ENCODE data around the gene ARID1B.
A peak's percentile ranks its signal among the peaks of the same experiment; 100 is the strongest.

Gene ARID1B

DNA sequence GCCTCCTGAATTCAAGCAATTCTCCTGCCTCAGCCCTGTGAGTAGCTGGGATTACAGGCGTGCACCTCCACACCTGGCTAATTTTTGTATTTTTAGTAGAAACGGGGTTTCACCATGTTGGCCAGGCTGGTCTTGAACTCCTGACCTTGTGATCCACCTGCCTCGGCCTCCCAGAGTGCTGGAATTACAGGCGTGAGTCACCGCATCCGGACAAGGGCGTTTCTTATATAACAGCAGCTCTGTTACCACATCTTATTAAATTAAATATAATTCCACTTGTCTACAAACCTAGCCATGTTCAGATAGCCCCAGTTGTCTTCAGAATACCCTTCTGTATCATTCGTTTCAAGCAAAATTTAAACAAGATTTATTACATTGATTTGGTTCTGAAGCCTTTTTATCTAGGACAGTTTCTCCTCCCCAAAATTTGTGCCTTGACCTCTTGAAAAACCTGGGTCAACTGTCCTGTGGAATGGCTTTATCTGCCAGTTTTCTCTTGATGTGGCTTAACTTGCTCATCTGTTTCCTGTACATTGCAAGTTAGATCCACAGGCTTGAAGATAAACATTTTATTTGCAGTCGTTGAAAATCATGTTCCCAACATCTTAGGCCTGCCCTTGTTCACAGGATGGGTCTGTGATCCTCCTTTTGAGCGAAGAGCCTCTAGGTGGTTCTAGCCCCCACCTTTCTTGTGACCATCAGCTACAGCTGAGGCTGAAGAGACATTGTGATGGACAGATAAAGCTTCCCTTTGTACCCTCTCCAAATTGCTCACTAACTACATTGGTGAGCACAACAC lies 132.2 kb downstream of the ARID1B start:
- DNase-seq (ENCODE audit: low spot score), result no peak
- TF ChIP-seq, protein P1, sequence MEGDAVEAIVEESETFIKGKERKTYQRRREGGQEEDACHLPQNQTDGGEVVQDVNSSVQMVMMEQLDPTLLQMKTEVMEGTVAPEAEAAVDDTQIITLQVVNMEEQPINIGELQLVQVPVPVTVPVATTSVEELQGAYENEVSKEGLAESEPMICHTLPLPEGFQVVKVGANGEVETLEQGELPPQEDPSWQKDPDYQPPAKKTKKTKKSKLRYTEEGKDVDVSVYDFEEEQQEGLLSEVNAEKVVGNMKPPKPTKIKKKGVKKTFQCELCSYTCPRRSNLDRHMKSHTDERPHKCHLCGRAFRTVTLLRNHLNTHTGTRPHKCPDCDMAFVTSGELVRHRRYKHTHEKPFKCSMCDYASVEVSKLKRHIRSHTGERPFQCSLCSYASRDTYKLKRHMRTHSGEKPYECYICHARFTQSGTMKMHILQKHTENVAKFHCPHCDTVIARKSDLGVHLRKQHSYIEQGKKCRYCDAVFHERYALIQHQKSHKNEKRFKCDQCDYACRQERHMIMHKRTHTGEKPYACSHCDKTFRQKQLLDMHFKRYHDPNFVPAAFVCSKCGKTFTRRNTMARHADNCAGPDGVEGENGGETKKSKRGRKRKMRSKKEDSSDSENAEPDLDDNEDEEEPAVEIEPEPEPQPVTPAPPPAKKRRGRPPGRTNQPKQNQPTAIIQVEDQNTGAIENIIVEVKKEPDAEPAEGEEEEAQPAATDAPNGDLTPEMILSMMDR (IDR thresholded peaks at IDR 0.05; ENCODE audit: extremely low read depth, missing control alignments), result no peak

GRCh38 chr6:156910011-156910334 lies 132.8 kb downstream of the ARID1B start:
- TF ChIP-seq, protein P1 (IDR thresholded peaks at IDR 0.05; ENCODE audit: extremely low read depth, missing control alignments), result no peak
- DNase-seq (ENCODE audit: low spot score), result no peak

DNA sequence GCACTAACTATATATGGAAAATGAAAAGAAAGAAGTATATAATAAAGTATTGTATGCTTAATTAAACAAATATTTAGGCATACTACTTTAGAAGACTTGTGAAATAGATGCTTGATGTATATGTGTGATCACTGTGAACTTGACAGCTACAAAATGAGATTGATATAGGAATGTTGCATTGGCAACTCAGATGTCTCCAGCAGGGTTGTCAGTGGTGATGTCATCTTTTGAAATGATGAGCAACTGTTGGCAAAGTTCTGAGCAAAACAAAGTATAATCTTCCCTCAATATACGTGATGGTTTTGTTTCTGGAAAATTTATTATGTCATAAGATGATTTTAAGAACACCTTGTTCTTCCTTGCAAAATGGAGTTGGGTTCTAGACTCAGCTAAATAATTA lies 133.8 kb downstream of the ARID1B start:
- no peak for DNase-seq (ENCODE audit: low spot score)
- TF ChIP-seq, protein P1 (IDR thresholded peaks at IDR 0.05; ENCODE audit: extremely low read depth, missing control alignments), result no peak

DNA sequence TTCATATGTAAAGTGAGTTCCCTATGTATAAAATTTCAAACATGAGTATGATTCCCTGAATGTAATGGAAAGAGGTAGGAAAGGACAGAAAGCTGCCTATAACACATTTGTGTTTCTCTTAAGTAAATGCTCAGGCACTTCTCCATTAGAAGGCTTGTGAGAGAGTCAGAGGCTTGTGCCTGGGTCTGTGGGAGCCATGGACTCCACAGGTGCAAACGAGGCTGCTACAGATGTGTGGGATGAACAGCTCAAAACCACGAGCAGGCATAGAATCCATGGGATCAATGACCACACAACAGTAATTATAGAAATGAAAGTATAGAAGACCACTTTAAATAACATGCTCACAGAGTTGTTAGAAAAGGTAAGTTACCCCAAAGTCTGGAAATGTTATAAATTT lies 134.4 kb downstream of the ARID1B start:
- DNase-seq (ENCODE audit: low spot score), result no peak
- TF ChIP-seq, protein P1 (IDR thresholded peaks at IDR 0.05; ENCODE audit: extremely low read depth, missing control alignments), result no peak

DNA sequence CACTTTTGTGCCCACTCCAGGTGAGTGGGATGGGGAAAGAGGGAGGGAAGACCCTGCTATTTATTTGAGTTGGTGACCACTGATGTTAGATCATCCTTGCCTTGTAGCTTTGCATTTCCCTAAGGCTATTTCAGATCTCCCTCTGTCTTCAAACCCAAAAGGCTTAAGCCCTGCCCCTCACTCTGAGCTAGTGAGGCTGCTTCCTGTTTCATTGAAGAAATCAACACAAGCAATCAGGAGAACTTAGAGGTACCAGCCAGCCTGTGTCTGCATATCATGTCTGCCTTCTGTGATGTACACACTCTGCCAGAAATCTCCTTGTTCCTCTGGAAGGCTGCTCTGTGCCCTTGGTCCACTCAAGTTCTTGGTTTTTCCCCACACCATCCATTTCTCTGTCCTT lies 135.3 kb downstream of the ARID1B start:
- TF ChIP-seq, protein P1 (IDR thresholded peaks at IDR 0.05; ENCODE audit: extremely low read depth, missing control alignments), result no peak
- DNase-seq (ENCODE audit: low spot score), result peak; percentile 20

- TF ChIP-seq, protein P1 (IDR thresholded peaks at IDR 0.05; ENCODE audit: extremely low read depth, missing control alignments), result no peak
- DNase-seq (ENCODE audit: low spot score), result no peak
Observed at GRCh38 chr6:156914181-156914580, 137.0 kb downstream of the ARID1B start.

- TF ChIP-seq, protein P1 (IDR thresholded peaks at IDR 0.05; ENCODE audit: extremely low read depth, missing control alignments), result no peak
- DNase-seq (ENCODE audit: low spot score), result peak; percentile 44
Observed at GRCh38 chr6:156916130-156916801, 139.1 kb downstream of the ARID1B start.
